ENCODE data around the gene TDRD15.

GRCh38 chr2:21092308-21092869 lies 31.4 kb upstream of the TDRD15 start:
- TF ChIP-seq, protein P1, sequence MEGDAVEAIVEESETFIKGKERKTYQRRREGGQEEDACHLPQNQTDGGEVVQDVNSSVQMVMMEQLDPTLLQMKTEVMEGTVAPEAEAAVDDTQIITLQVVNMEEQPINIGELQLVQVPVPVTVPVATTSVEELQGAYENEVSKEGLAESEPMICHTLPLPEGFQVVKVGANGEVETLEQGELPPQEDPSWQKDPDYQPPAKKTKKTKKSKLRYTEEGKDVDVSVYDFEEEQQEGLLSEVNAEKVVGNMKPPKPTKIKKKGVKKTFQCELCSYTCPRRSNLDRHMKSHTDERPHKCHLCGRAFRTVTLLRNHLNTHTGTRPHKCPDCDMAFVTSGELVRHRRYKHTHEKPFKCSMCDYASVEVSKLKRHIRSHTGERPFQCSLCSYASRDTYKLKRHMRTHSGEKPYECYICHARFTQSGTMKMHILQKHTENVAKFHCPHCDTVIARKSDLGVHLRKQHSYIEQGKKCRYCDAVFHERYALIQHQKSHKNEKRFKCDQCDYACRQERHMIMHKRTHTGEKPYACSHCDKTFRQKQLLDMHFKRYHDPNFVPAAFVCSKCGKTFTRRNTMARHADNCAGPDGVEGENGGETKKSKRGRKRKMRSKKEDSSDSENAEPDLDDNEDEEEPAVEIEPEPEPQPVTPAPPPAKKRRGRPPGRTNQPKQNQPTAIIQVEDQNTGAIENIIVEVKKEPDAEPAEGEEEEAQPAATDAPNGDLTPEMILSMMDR (tag by site-specific recombination; IDR thresholded peaks at IDR 0.05): no peak
- TF ChIP-seq ZNF701 (tag by site-specific recombination; IDR thresholded peaks at IDR 0.05): no peak
- no peak for TF ChIP-seq SETDB1 (IDR thresholded peaks at IDR 0.05; ENCODE audit: insufficient read length, low read length)
- TF ChIP-seq ZNF274 (IDR thresholded peaks at IDR 0.05; ENCODE audit: low read length): no peak
- TF ChIP-seq ZNF274 (tag by site-specific recombination; IDR thresholded peaks at IDR 0.05; ENCODE audit: borderline replicate concordance): no peak
- TF ChIP-seq ZBTB21 (tag by site-specific recombination; IDR thresholded peaks at IDR 0.05): no peak
- no peak for TF ChIP-seq PRDM1 (tag by site-specific recombination; IDR thresholded peaks at IDR 0.05)
- TF ChIP-seq ZNF280D (tag by site-specific recombination; IDR thresholded peaks at IDR 0.05): no peak
- TF ChIP-seq ZNF132 (tag by site-specific recombination; IDR thresholded peaks at IDR 0.05; ENCODE audit: borderline replicate concordance): no peak
- TF ChIP-seq GLIS1 (tag by site-specific recombination; IDR thresholded peaks at IDR 0.05): no peak
- no peak for TF ChIP-seq GLI4 (tag by site-specific recombination; IDR thresholded peaks at IDR 0.05)
- TF ChIP-seq, protein P2, sequence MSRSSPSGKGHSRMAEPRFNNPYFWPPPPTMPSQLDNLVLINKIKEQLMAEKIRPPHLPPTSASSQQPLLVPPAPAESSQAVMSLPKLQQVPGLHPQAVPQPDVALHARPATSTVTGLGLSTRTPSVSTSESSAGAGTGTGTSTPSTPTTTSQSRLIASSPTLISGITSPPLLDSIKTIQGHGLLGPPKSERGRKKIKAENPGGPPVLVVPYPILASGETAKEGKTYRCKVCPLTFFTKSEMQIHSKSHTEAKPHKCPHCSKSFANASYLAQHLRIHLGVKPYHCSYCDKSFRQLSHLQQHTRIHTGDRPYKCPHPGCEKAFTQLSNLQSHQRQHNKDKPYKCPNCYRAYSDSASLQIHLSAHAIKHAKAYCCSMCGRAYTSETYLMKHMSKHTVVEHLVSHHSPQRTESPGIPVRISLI (tag by site-specific recombination; IDR thresholded peaks at IDR 0.05): no peak
- TF ChIP-seq SP3 (tag by site-specific recombination; IDR thresholded peaks at IDR 0.05): no peak
